Hindlimb muscle (tissue), 1 donor: ENCODE measurements around the gene NGEF. TPM values are rescaled to one million over a fixed set of nuclear protein-coding genes. Genes with fewer than 3 reads are reported as not detected.
"Not testable (repeated sequence)": the region's sequence is repeated elsewhere in the genome, so short reads cannot be mapped to it uniquely, and the experiment has no call there.

Experiments
- DNase-seq: peaks from one replicate; pipeline ENCODE4 v3.0.0-alpha.2; 2013
- polyA plus RNA-seq: library from polyadenylated mRNA; unstranded; fragments of 120-200 nt; gene quantifications from one replicate; pipeline ENCODE4 v1.2.1, GENCODE V29; 2013; ENCODE audit not compliant: insufficient read length

NGEF gene
- polyA plus RNA-seq, result 0.56 TPM

GRCh38 chr2:233013027-233013461 lies at the start of gene NGEF:
TSS of gene NGEF (minus strand) at chr2:233013256. CDS start at chr2:232974890, 38,366 bp downstream.
- DNase-seq, result no peak

DNA sequence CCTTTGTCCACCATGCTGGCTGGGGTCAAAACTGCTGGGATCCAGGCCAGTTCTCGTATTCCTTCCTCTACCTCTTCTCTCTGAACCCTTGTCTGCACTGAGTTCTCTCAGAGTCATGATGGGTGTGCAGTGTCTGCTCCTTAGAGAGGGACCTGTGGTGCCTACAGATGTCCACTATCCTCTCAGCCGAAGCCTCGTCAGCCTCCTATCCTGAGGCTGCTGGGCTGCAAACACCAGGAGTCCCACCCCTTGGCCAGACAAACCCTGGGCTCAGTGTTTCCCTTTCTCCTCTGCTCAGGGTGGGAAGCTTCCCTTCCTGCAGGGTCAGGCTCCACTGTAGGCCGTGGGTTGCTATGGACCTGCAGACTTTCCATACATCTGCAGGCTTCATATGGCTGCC lies 49.4 kb upstream of the NGEF start:
- DNase-seq, result no peak

DNA sequence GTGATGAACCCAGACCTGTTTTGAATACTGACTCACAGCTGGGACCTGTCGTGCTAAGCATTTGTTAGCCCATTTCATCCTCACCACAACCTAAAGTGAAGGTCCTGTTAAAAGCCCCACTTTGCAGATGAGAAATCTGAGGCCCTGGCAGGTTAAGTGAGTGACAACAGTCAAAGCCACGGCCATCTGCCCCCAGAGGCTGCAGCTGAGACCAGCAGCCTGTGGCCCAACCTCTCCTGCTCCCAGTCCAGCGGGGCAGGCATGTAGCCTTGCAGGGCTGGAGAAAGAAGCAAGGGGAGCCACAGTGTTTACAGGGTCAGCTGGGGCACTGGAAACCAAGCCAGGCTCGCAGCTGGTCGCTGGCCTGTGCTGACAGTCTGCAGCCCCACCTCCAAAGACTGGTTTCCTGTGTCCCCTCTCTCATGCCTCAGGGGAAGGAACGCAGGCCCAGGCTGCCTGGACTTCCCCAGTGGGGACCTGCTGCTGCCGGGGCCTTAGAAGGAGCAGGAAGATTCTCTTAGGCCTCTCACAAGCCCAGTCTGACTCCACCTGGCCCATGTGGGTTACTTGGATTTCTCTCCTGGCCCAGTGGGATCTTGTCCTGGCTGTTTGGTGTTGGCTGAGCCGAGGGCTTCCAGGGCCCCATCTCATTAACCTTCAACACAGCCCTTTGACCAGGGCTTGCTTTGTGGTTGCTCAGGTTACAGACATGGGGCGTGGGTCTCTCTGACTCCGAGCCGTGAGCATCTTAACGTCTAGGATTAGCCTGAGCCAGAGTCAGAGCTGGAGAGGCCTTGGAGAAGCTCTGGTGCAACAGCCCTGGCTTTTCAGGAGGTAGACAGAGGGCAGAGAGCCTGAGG lies 48.8 kb upstream of the NGEF start:
- DNase-seq, result peak; percentile 42

DNA sequence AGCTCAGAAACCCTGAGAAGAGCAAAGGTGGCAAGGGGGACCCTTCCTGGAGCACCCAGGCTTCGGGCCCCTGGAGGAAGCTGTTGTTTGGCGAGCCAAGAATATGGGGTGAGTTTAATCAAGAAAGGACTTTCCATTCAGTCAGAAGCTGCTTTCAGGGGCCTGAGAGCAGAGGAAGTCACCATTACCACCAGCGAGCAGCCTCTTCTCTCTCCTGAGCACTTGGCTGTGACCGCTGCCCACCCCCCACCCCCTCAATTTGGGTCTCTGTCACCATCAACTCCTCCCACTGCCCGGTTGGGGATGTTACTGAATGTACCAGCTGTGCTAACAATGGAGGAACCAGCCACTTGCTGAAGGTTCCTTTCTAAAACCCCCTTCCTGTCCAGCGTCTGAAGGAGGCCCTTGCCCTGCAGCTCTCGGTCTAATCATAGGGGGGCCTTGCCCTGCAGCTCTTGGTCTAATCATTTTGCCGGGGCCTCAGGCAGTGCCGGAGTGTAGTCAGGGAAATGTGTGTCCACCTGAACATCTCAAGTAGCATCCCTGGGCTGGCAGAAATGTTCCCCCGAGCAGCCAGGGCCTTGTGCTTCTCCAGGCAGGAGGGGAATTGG lies 48.0 kb upstream of the NGEF start:
- no peak for DNase-seq

GRCh38 chr2:233060501-233060979 lies 47.5 kb upstream of the NGEF start:
- no peak for DNase-seq

DNA sequence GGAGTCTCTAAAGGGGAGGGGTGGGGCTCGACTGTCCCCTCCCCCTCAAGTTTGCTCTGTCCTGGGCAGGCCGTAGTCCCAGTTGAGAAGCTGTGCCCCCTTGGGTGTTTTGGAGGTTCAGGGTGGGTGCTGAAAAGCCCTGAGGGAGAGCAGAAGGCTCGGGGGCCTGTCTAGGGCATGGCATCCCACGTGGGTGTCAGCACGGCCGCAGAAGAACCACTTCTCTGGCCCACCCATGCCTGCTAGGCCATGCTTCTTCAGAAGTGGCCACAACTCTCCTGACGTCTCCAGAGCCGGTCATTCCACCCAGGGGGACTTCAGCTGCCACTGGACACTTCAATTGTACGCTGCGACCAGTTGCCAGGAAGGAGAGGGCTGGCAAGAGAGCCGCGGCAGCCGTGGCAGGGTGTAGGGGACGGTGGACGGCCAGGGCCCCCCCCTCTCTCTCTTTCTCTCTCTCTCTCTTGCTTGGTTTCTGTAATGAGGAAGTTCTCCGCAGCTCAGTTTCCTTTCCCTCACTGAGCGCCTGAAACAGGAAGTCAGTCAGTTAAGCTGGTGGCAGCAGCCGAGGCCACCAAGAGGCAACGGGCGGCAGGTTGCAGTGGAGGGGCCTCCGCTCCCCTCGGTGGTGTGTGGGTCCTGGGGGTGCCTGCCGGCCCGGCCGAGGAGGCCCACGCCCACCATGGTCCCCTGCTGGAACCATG lies 46.9 kb upstream of the NGEF start, which contains the start of gene INPP5D:
INPP5D (plus strand) TSS at position 546 of the 704 bp plus-strand sequence; CDS start at position 683, 137 bp downstream.
- DNase-seq, result no peak

- no peak for DNase-seq
Measured at GRCh38 chr2:233059547-233059796, 46.4 kb upstream of the NGEF start.

DNA sequence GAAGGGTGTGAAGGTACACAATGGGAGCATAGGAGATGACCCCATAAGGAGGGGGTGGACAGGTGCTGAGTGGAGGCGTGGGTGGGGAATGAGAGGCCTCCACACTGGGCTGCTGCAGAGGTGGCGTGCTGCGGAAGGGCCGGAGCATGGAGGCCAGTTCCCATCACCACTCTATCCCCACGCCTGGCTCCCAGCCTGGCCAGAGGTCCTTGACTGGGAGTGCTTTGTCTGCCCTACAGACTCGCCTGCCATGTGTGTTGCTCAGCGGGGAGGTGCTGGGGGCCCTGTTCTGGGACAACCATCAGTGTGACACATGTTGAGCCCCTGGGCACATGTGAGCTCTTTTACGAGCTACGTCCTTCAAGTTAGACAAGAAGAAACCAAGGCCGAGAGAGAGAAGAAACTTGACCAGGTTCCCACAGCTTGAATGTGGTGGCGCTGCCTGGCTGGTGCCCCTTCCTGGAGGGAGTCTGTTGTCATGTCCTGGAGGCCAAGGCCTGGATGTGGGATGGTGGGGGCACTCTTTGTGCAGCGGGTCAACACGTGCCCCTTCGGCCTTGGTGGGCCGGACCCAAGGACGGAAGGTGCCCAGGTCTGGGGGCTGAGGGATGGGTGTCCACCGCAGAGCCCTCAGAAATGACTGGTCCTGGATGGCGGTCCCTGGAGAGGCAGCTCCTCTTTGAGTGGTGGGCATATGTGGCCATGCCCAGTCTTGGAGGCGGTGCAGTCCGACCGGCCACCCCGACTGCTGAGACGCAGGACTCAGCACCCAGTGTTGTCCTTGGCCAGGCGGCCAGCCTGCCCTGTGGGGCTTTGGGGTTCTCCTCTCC lies 45.9 kb upstream of the NGEF start:
- DNase-seq, result no peak

- no peak for DNase-seq
Measured at GRCh38 chr2:233056961-233057605, 44.0 kb upstream of the NGEF start.

GRCh38 chr2:233055362-233055761 lies 42.3 kb upstream of the NGEF start:
- no peak for DNase-seq

DNA sequence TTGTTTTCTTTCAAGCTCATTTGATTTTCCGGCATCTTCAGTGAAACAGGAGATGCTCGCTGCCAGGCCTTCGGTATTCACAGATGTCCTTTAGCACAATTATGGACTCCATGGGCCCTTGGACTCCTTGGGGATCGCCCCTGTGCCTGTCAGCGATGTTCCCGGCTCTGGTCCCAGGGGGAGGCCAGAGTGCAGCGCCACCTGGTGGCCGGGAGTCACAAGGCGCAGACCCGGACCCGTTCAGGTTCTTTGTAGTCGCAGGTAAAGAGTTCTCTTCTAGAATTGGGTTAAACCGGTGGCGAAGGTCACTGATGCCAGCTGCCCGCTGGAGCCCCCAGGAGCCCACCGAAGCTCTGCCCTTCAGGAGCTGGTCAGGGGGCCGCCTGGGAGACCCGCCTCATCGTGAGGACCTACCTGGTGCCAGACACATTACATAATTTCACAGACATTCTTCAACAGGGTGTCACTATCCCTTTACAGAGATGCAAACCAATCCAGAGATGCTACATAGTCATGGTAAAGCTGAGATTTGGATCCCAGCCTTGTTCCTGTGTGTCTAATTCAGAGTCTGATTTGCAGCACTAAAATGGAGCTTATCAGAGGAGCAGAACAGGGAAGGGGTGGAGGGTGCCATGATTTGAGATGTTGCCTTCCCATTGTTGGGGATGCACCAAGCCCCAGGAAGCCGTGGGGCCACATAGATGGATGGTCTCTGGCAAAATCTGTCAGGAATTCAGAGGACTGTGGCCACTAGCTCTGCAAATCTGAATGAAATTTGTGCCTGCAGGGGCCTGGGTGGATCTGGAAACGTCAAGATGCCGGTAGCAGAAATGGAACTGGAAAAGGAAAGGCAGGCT lies 41.1 kb upstream of the NGEF start:
- DNase-seq, result no peak

DNA sequence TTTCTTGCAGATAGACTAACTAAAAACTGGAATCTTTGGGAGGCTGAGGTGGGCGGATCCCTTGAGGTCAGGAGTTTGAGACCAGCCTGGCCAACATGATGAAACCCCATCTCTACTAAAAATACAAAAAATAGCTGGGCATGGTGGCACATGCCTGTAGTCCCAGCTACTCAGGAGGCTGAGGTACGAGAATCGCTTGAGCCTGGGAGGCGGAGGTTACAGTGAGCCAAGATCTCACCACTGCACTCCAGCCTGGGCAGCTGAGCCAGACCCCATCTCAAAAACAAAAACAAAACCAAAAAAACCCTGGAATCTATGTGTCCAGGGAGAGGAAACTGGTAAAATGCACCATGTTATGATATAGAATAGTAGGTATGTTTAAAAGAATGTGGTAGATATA lies 39.5 kb upstream of the NGEF start:
- not testable (repeated sequence) for DNase-seq

DNA sequence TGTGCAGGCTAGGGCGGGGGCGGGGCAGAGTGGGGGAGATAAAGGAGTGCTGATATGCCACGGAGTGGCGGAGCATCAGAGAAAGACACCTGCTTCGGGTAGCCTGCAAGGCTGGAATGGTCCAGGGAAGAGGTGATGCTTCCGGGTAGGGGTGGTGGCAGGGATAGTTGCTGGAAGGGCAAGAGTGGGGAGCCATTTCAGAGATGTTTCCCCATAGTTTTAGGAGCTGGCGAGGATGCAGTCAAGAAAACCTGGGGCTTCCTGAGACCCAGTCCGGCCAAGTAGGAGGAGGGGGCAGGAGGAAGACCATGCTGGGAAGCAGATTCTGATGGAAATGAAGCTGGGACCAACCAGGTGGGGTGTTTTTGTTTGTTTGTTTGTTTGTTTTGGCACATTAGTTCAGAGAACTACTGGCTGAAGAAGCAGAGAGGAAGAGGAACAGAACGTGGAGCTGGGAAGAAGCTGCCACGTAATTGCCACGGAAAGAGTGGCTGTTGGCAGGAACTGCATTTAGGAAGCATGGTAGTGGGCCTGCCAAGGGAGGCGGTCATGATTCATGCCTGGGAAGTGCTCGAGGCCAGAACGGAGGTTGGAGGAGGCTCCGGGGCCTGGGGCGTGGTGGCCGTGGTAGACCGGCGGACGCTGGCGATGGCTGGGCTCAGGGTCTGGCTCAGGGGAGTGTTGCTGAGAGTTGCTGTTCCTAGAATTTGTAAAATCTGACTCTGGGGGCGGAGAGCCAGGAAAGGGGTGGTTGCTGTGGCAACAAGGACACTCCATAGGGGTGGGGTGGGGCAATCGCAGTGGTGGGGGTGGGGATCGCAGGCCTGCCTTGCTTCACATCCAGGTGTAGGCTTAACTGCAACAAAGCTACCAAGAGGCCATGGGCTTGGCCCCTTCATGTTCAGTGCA lies 38.4 kb upstream of the NGEF start:
- peak; percentile 32 for DNase-seq

- DNase-seq, result no peak
Measured at GRCh38 chr2:233049194-233049761, 36.2 kb upstream of the NGEF start.

GRCh38 chr2:233048569-233049193 lies 35.6 kb upstream of the NGEF start:
- DNase-seq, result no peak

DNA sequence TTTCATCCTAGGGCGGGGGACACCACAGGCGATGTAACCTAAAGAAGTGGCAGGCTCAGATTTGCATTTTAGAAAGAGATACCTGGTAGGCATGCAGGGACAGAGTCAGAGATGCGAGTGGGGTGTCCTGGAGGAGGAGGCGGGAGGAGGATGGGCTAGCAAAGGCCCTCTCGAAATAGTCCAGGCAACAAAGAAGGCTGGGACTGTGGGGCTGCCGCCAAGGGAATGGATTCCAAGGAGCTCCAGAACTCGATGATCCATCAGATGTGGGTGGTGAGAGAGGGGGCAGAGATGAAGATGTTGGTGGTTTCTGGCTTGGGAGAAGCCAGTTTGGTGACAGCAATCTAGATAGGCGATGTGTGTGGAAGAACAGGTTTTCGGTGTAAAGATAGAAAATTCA lies 34.6 kb upstream of the NGEF start:
- no peak for DNase-seq

DNA sequence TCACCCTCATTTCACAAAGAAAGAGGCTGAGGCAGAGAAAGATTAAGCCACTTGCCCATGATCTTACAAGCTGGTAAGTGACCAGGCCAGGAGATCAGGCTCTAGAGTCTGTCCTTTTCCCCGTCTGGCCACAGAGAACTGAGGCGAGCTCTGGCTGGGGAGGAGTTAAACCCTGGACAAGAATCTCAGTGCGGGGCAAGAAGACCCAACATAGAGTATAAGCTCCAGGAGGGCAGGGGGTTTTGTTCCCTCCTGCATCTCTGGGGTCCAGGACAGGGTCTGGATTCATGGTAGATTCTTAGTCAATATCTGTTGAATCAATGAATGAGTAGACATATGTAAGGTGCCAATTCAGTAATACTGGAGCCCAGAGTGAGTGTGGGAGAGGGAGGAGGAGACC lies 34.1 kb upstream of the NGEF start:
- no peak for DNase-seq

GRCh38 chr2:233044974-233045605 lies 32.0 kb upstream of the NGEF start:
- no peak for DNase-seq
